Caco-2 (cell line): Measurements from ENCODE around the gene ELOVL3. TPM values are rescaled to one million over a fixed set of nuclear protein-coding genes. Genes with fewer than 3 reads are reported as not detected.
"Not testable (repeated sequence)": the region's sequence is repeated elsewhere in the genome, so short reads cannot be mapped to it uniquely, and the experiment has no call there.

Experiments used
- BruUV-seq: library from RNA; stranded (reverse); fragments of 400-500 nt; replicated peaks from 2 replicates; lab custom pipeline; 2021; lab: Mats Ljungman, UMichigan
- CTCF ChIA-PET: fragments of 300-600 bp; sonication (Branson Sonifier 250); formaldehyde crosslinking; loops from one replicate; lab custom pipeline; 2022; ENCODE audit warnings: antibody characterized with exemption; lab: Charles Lee
- POLR2A ChIA-PET: fragments of 300-600 bp; sonication (Branson Sonifier 250); formaldehyde crosslinking; loops from one replicate; lab custom pipeline; 2022; ENCODE audit warnings: antibody characterized with exemption; lab: Charles Lee
- DNase-seq, 2 experiments: peaks; one replicate each; pipeline versions ENCODE4 v3.0.0 to v3.0.0-alpha.2; 2020 to 2022
- H3K27me3 ChIP-seq: replicated peaks from 2 replicates; pipeline ENCODE4 v1.6.0; 2011; ENCODE audit warnings: low read length; ENCODE audit not compliant: control insufficient read depth, insufficient read depth
- H3K36me3 ChIP-seq: 2 replicates; pipeline ENCODE4 v1.5.1; 2011; ENCODE audit warnings: low read length; ENCODE audit not compliant: control insufficient read depth, insufficient read depth
- H3K4me1 ChIP-seq: fragments of 250-450 bp; sonication (Bioruptor Pico); 2 replicates; pipeline ENCODE4 v1.5.1; 2020; ENCODE audit warnings: mild to moderate bottlenecking
- H3K4me3 ChIP-seq: 2 replicates; pipeline ENCODE4 v1.5.1; 2011; ENCODE audit warnings: low read depth, mild to moderate bottlenecking, control low read depth, low read length
- H3K9me3 ChIP-seq: fragments of 250-450 bp; sonication (Bioruptor Pico); 2 replicates; pipeline ENCODE4 v1.5.1; 2020; ENCODE audit warnings: mild to moderate bottlenecking, moderate library complexity
- H3K27ac Mint-ChIP-seq: one replicate; pipeline ENCODE4 v1.8.0; 2022; ENCODE audit warnings: mixed read lengths; ENCODE audit not compliant: unreplicated experiment
- H3K27me3 Mint-ChIP-seq: one replicate; pipeline ENCODE4 v1.8.0; 2022; ENCODE audit warnings: mixed read lengths; ENCODE audit not compliant: insufficient read depth, unreplicated experiment
- H3K36me3 Mint-ChIP-seq: one replicate; pipeline ENCODE4 v1.8.0; 2022; ENCODE audit warnings: mild to moderate bottlenecking, mixed read lengths; ENCODE audit not compliant: insufficient read depth, unreplicated experiment
- H3K4me1 Mint-ChIP-seq: one replicate; pipeline ENCODE4 v1.8.0; 2022; ENCODE audit warnings: low read depth, mixed read lengths; ENCODE audit not compliant: unreplicated experiment
- H3K4me3 Mint-ChIP-seq: one replicate; pipeline ENCODE4 v1.8.0; 2022; ENCODE audit warnings: mild to moderate bottlenecking, moderate library complexity, mixed read lengths; ENCODE audit not compliant: unreplicated experiment
- H3K9me3 Mint-ChIP-seq: one replicate; pipeline ENCODE4 v1.8.0; 2022; ENCODE audit warnings: mixed read lengths; ENCODE audit not compliant: unreplicated experiment
- CTCF ChIP-seq, 2 experiments: fragments of 200-600 bp in 1 of 2; IDR thresholded peaks; 1 replicate in 1 of 2; 2 replicates in 1 of 2; pipeline versions ENCODE4 v1.5.1 to v1.8.0; 2011 to 2022; ENCODE audit warnings: antibody characterized with exemption in 1 of 2, control low read depth in 1 of 2, inconsistent platforms in 1 of 2, low read depth in 1 of 2, low read length in 1 of 2, mild to moderate bottlenecking in 1 of 2, moderate library complexity in 1 of 2; ENCODE audit not compliant: insufficient read depth in 1 of 2, severe bottlenecking in 1 of 2, unreplicated experiment in 1 of 2
- intact Hi-C: fragments of 100-400 bp; cut with micrococcal nuclease; formaldehyde crosslinking; loops from one replicate; pipeline ENCODE4 v1.10.0; 2022; ENCODE audit not compliant: unreplicated experiment
- total RNA-seq: library from RNA; stranded (reverse); gene quantifications from 2 replicates; pipeline ENCODE4 v1.2.3, GENCODE V29; 2022

The ELOVL3 gene
- total RNA-seq, 1 experiment from 2014 or later, result 2.2 TPM

- no peak for DNase-seq
Observed at GRCh38 chr10:102247734-102248133, 21.6 kb downstream of the ELOVL3 start.

GRCh38 chr10:102252508-102252907 is 26.4 kb downstream of the ELOVL3 start:
- H3K27me3 Mint-ChIP-seq, H3K36me3 ChIP-seq, H3K4me3 ChIP-seq, DNase-seq, H3K27me3 ChIP-seq, H3K36me3 Mint-ChIP-seq, H3K4me1 ChIP-seq, H3K27ac Mint-ChIP-seq, H3K9me3 Mint-ChIP-seq, H3K9me3 ChIP-seq, BruUV-seq, H3K4me1 Mint-ChIP-seq, intact Hi-C loops, H3K4me3 Mint-ChIP-seq, POLR2A ChIA-PET, CTCF ChIA-PET: not testable (repeated sequence)

More at GRCh38 chr10:102247734-102248133, 21.6 kb downstream of the ELOVL3 start:
- Histone ChIP-seq H3K27me3 (no peaks in the 10 kb centered on the region), H3K36me3 (no peaks in the 10 kb centered on the region), H3K9me3 (no peaks in the 10 kb centered on the region), H3K4me1 (peaks cover 15% of the 10 kb centered on the region), H3K4me3 (no peak overlapping the region)
- BruUV-seq, result no TSS peak
- no peak for TF ChIP-seq CTCF (IDR thresholded peaks at IDR 0.05; ENCODE audit: insufficient read depth in 1 of 2, low read depth in 1 of 2, low read length in 1 of 2, severe bottlenecking in 1 of 2, unreplicated experiment in 1 of 2)
- Mint-ChIP-seq H3K4me3 (peak overlapping the region; percentile 94), H3K27ac (no peak overlapping the region), H3K27me3 (no peaks in the 10 kb centered on the region), H3K9me3 (no peaks in the 10 kb centered on the region), H3K36me3 (peaks cover 16% of the 10 kb centered on the region), H3K4me1 (peaks cover 38% of the 10 kb centered on the region)
- POLR2A ChIA-PET, result no interaction called here
- intact Hi-C loops, result loop anchor here (5.0 kb wide), 3 partner anchors 95 to 495 kb away; partner anchors contain the start of genes NOLC1 and WBP1L
- CTCF ChIA-PET, result interaction anchor here (2.0 kb wide), 1 partner anchor 16 kb away, joined by 13 read pairs; no protein-coding TSS in a partner anchor

GRCh38 chr10:102254426-102254825 is 28.3 kb downstream of the ELOVL3 start:
- no peaks in the 10 kb centered on the region for H3K9me3 Mint-ChIP-seq
- no peak for TF ChIP-seq CTCF (IDR thresholded peaks at IDR 0.05; ENCODE audit: insufficient read depth in 1 of 2, low read depth in 1 of 2, low read length in 1 of 2, severe bottlenecking in 1 of 2, unreplicated experiment in 1 of 2)
- H3K4me1 ChIP-seq, result no peaks in the 10 kb centered on the region
- intact Hi-C loops, result no loop called here
- H3K27me3 ChIP-seq, result no peaks in the 10 kb centered on the region
- H3K36me3 Mint-ChIP-seq, result peaks cover 8% of the 10 kb centered on the region
- no peaks in the 10 kb centered on the region for H3K27me3 Mint-ChIP-seq
- H3K4me3 ChIP-seq, result no peak overlapping the region
- no peaks in the 10 kb centered on the region for H3K9me3 ChIP-seq
- no peak overlapping the region for H3K27ac Mint-ChIP-seq
- no TSS peak for BruUV-seq
- no peak for DNase-seq
- no peaks in the 10 kb centered on the region for H3K4me1 Mint-ChIP-seq
- H3K36me3 ChIP-seq, result no peaks in the 10 kb centered on the region
- H3K4me3 Mint-ChIP-seq, result no peak overlapping the region
- CTCF ChIA-PET, result no interaction called here
- POLR2A ChIA-PET, result no interaction called here

- no peaks in the 10 kb centered on the region for H3K9me3 Mint-ChIP-seq
- Histone ChIP-seq H3K27me3 (no peaks in the 10 kb centered on the region), H3K4me3 (no peak overlapping the region), H3K36me3 (no peaks in the 10 kb centered on the region), H3K9me3 (no peaks in the 10 kb centered on the region), H3K4me1 (no peaks in the 10 kb centered on the region)
- H3K4me1 Mint-ChIP-seq, result no peaks in the 10 kb centered on the region
- no peak for DNase-seq
- CTCF ChIA-PET, result no interaction called here
- TF ChIP-seq CTCF (IDR thresholded peaks at IDR 0.05; ENCODE audit: insufficient read depth in 1 of 2, low read depth in 1 of 2, low read length in 1 of 2, severe bottlenecking in 1 of 2, unreplicated experiment in 1 of 2), result no peak
- H3K27ac Mint-ChIP-seq, result no peak overlapping the region
- peaks cover 5% of the 10 kb centered on the region for H3K36me3 Mint-ChIP-seq
- no TSS peak for BruUV-seq
- H3K4me3 Mint-ChIP-seq, result no peak overlapping the region
- intact Hi-C loops, result no loop called here
- H3K27me3 Mint-ChIP-seq, result no peaks in the 10 kb centered on the region
- POLR2A ChIA-PET, result no interaction called here
Observed at GRCh38 chr10:102255404-102255803, 29.3 kb downstream of the ELOVL3 start.
